D721Med (cell line): ENCODE data around the gene GAS6.
A peak's percentile ranks its signal among the peaks of the same experiment; 100 is the strongest.

ENCODE experiments used
- DNase-seq: peaks from one replicate; pipeline ENCODE4 v3.0.0; 2011; ENCODE audit warnings: low spot score; ENCODE audit not compliant: insufficient read length
- FAIRE-seq: peaks from 2 replicates; lab custom pipeline; 2011; peaks lifted over from hg19 to GRCh38; lab: Jason Lieb, UNC
- CTCF ChIP-seq: IDR thresholded peaks from 2 replicates; pipeline ENCODE4 v1.5.1; 2012; ENCODE audit warnings: mild to moderate bottlenecking, control low read depth; ENCODE audit not compliant: insufficient read depth; ENCODE audit errors: missing control alignments

The GAS6 gene

GRCh38 chr13:113775451-113776145 is 88.3 kb downstream of the GAS6 start:
- no peak for TF ChIP-seq CTCF
- DNase-seq (no peak), FAIRE-seq (no peak)

- no peak for TF ChIP-seq CTCF
- FAIRE-seq: peak; percentile 70
- no peak for DNase-seq
These were observed 89.4 kb downstream of the GAS6 start for GRCh38 chr13:113774177-113775107.

GRCh38 chr13:113771709-113772331 is 92.1 kb downstream of the GAS6 start:
- DNase-seq: no peak
- FAIRE-seq: no peak
- no peak for TF ChIP-seq CTCF

- DNase-seq (no peak), FAIRE-seq (no peak)
- TF ChIP-seq CTCF: no peak
These were observed 92.9 kb downstream of the GAS6 start for GRCh38 chr13:113770937-113771336.
